GM21619 (cell line): ENCODE results near the gene GAS2L2.

Source experiments
- ATAC-seq: cut with Tn5 transposase; IDR thresholded peaks from one replicate; pipeline ENCODE4 v1.9.1; 2021; ENCODE audit not compliant: unreplicated experiment

Gene GAS2L2

GRCh38 chr17:35748341-35748841 lies 4.6 kb downstream of the GAS2L2 start:
- no peak for ATAC-seq

- no peak for ATAC-seq
Observed at GRCh38 chr17:35747540-35748017, 5.5 kb downstream of the GAS2L2 start.

- no peak for ATAC-seq
Observed at GRCh38 chr17:35745749-35746320, 7.2 kb downstream of the GAS2L2 start.

GRCh38 chr17:35745246-35745645 lies 7.8 kb downstream of the GAS2L2 start:
- ATAC-seq = no peak

- ATAC-seq = no peak
Observed at GRCh38 chr17:35744830-35745229, 8.2 kb downstream of the GAS2L2 start.

GRCh38 chr17:35743626-35744328 lies 9.3 kb downstream of the GAS2L2 start:
- ATAC-seq = no peak

- no peak for ATAC-seq
Observed at GRCh38 chr17:35742896-35743477, 10.1 kb downstream of the GAS2L2 start.

- ATAC-seq = no peak
Observed at GRCh38 chr17:35742496-35742895, 10.5 kb downstream of the GAS2L2 start.

GRCh38 chr17:35740997-35741931 lies 11.8 kb downstream of the GAS2L2 start:
- ATAC-seq = no peak

- ATAC-seq = no peak
Observed at GRCh38 chr17:35740216-35740615, 12.8 kb downstream of the GAS2L2 start.

- no peak for ATAC-seq
Observed at GRCh38 chr17:35738519-35739133, 14.4 kb downstream of the GAS2L2 start.

- no peak for ATAC-seq
Observed at GRCh38 chr17:35736236-35736635, 16.8 kb downstream of the GAS2L2 start.

GRCh38 chr17:35735036-35735805 lies 17.8 kb downstream of the GAS2L2 start:
- no peak for ATAC-seq

- ATAC-seq = no peak
Observed at GRCh38 chr17:35734396-35734795, 18.6 kb downstream of the GAS2L2 start.

GRCh38 chr17:35733366-35733765 lies 19.7 kb downstream of the GAS2L2 start:
- no peak for ATAC-seq

GRCh38 chr17:35732806-35733136 lies 20.3 kb downstream of the GAS2L2 start:
- ATAC-seq = no peak

- no peak for ATAC-seq
Observed at GRCh38 chr17:35731917-35732805, 20.9 kb downstream of the GAS2L2 start.

GRCh38 chr17:35731239-35731916 lies 21.7 kb downstream of the GAS2L2 start, which contains the start of gene RASL10B:
TSS of gene RASL10B (plus strand) at chr17:35731639. CDS start at chr17:35735185, 3,546 bp downstream.
- ATAC-seq = no peak
